H4 (cell line): ENCODE results near the gene DFFB. TPM values are rescaled to one million over a fixed set of nuclear protein-coding genes. Genes with fewer than 3 reads are reported as not detected.

Experiments used
- DNase-seq: peaks from one replicate; pipeline ENCODE4 v3.0.0-alpha.2; 2015; ENCODE audit warnings: low spot score
- total RNA-seq: library from RNA; depleted of rRNA; stranded (reverse); fragments of >200 nt; shearing (Covaris generic); gene quantifications from 2 replicates; pipeline ENCODE4 v1.2.3, GENCODE V29; 2014

The DFFB gene
- total RNA-seq, 1 experiment from 2014 or later, result 5.8 TPM

DNA sequence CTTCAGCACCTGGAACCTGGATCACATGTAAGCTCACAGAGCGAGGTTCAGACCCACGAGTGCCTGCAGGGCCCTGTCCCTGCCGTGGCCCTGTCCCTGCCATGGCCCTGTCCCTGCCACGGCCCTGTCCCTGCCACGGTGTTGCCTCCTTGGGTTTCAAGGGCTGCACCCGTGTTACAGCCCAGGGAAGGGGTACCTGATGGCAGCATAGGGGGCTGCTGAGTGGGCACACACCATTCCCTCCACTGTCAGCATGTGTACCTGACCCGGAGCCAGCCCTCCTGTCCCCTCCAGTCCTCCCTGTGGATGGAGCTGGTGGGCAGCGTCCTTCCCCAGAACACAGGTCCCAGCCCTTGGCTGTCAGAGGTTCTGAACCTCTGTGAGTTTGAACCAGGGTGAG is 15.3 kb downstream of the DFFB start:
- DNase-seq, result no peak

- DNase-seq, result no peak
These were observed 17.5 kb downstream of the DFFB start for GRCh38 chr1:3874736-3875135.

- no peak for DNase-seq
These were observed 19.4 kb downstream of the DFFB start for GRCh38 chr1:3876716-3877115.

DNA sequence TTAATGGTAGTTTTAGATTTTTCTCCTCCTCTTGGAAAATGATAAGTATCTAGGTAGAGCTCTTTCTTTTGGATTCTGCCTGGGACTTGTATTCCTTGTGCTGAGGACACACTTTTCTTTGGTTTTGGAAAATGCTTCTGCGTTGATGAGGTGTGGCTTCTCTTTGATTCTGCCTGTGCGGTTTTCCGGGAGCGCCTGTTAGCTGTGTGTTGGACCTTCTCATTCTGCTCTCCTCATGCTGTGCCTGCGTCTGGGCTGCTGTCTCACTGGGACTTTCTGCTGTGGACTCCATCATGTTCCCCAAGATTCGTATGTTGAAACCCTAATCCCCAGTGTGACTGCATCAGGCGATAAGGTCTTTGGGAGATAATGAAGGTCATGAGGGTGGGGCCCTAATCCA is 21.8 kb downstream of the DFFB start:
- DNase-seq, result no peak

GRCh38 chr1:3879787-3880428 is 22.6 kb downstream of the DFFB start:
- DNase-seq, result no peak

DNA sequence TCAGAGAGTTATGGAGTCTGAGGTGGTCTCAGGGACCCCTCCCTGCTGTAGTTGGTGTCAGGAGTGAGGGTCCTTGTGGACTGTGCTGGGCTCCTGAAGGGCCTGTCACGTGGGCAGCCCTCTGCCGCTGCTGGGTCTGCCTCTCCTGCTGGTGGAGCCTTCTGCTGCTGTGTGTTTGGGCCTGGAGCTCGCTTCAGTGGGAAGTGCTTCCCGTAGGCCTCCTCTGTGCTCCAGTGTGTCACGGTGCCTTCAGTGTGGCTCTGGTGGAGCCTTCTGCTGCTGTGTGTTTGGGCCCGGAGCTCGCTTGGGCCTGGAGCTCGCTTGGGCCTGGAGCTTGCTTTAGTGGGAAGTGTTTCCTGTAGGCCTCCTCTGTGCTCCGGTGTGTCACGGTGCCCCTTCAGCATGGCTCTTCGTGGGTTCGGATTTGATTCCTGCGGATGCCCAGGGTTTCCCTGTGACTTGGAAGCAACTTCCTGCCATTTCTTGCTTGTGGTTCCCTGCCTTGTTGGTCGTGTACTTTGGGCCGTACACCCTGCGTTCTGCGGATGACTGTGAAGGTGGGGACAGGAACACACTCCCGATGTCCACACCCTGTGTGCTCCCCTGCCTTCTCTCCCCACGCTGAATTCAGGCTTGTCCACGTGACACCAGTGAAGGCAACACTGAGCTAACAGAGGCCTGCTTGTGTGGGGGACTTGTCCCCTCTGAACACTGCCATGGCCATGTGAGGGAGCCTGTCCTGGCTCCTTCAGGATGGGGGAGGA is 23.3 kb downstream of the DFFB start:
- DNase-seq, result no peak

DNA sequence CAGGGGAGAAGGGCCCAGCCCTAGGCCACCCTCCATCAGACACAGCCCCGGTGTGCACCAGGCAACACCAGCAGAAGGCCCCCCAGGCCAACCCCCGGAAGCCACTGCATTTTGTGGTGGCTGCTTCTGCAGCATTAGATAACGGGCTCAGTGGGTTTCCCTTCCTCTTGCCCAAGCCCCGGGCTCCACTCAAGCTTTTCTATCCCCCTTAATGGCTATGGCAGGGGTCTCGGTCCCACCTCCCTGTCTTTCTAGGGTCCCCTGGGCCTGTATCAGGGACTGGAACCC is 23.9 kb downstream of the DFFB start:
- no peak for DNase-seq

GRCh38 chr1:3883194-3883925 is 26.1 kb downstream of the DFFB start:
- no peak for DNase-seq

GRCh38 chr1:3884966-3885365 is 27.7 kb downstream of the DFFB start:
- no peak for DNase-seq

DNA sequence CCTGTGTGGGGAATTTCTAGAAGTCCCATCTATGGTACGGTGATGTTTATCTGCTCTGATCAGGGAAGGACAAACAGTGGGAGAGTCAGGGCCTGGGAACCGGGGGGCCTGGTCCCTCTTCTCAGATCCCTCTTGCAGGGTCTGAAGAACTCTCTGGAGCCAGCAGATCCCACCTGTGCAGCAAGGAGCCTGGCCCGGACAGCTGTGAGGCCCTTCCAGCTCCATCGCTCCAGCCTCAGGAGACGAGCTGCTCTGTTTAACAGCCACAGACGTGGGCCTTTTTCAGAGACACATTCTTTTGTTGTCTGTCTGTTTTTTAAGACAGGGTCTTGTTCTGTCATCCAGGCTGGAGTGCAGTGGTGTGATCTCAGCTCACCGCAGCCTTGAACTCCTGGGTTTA is 28.3 kb downstream of the DFFB start:
- DNase-seq, result no peak

DNA sequence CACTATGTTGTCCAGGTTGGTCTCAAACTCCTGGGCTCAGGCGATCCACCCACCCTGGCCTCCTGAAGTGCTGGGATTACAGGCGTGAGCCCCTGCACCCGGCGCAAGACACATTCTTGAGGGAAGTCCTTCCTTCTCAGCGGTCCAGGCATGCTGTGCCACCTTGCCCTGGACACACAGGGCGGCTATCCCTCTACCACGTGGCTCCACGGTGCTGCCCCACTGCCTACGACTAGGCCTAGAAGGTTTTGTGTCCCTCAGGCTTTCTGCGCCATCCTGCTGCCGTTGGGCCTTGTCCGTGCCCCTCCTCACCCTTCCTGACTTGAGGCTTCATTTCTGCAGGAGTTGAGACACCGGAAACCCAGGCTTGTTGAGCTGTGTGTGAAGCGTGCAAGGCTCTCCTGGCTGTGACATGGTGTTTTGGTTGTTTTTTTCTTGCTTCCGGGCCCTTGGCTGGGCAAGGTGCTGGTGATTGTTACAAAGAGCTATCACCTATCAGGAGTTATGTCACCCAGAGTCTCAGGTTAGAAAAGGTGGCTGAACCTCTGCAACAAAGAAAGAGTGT is 28.9 kb downstream of the DFFB start:
- DNase-seq, result no peak

DNA sequence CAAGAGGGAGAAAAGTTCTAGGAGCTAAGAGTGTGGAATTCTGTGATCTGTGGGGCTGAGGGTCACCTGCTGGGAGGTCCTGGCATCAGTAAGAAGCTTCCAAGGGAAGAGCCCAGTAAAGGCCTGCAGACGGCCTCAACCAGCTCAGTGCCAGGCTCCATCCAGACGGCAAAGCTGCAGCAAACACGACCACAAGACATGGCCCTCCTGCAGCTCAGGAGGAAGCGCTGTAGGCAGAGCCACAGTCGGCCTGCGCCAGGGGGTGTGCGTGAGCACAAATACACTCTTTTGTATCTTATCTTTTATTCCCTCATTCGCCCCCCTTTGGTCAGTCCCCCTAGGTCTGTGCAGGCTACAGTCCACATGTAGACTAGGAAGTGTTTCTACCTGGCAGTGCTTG is 29.4 kb downstream of the DFFB start:
- DNase-seq, result peak; percentile 3

DNA sequence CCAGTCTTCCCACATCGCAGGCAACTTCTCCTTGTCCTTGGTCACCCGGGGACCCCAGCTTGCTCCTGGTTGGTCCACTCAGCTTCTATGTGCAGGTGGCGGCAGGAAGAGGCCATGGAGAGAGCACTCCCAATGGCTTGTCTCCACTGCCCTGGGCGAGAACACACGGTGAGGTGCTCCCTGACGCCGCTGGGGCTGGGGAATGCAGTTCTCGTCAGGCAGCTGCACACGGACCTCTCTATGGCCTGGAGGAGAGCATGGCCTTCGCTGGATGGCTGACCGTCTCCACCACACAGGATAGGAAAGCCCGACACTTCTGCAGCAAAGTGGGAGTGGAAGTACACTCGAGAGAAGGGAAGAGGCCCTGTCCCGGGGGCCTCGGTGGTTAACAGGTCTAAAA is 31.0 kb downstream of the DFFB start:
- no peak for DNase-seq

- no peak for DNase-seq
These were observed 32.7 kb downstream of the DFFB start for GRCh38 chr1:3889936-3890335.

GRCh38 chr1:3890389-3891328 is 33.4 kb downstream of the DFFB start:
- DNase-seq, result no peak

GRCh38 chr1:3891329-3891865 is 34.1 kb downstream of the DFFB start:
- DNase-seq, result no peak

DNA sequence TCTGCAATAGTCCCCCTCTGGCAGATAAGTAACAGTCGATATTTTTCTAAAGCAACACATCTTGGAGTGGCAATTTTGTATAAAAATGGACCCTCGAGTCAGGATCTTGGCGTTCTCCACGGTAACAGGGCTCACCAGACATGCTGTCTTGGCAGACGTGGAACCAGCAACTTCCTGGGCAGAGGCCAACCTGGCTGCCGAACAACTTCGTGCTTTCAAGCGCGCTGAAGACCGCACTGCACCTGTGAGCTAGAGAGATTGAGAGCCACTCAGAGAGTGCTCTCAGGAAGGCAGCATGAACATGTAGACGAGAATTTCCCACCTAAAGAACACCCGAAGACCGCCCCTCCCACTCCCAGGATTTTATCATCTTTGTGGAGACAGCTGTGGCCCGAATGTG is 35.5 kb downstream of the DFFB start:
- DNase-seq, result no peak

GRCh38 chr1:3893190-3893589 is 35.9 kb downstream of the DFFB start:
- no peak for DNase-seq

DNA sequence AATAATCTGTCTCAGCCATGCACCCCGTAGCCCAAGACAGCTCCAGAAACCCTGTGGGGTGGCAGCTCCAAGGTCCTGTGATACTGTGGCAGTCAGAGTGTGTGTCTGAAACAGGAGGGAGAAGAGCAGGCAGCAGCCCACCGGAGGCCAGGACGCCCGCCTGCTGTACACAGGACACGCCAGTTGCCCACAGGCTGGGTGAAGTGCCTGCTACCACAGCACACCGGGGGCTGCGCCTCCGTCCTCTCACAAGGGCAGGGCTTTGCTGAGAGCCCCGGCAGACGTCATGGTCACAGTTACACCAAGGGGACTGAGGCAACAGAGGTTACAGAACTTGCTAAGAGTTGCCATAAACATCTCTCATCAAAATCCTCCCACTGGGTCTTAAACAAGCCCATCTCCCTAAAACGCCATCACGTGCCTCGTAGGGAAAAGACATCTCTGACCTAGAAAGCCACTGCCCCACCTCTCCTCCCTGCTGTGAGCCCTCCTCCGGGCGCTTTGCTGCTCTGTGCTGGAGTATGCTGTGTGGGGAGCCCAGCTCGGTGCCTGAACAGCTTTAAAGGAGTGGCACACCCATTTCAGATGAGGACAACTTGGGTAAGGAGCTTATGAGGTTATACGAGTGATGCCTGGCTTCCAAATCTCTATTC is 37.5 kb downstream of the DFFB start:
- no peak for DNase-seq

GRCh38 chr1:3895279-3895950 is 38.1 kb downstream of the DFFB start:
- no peak for DNase-seq
